HG02943 (cell line): ENCODE data around the gene SPATS1.

ENCODE experiments used
- ATAC-seq: cut with Tn5 transposase; IDR thresholded peaks from one replicate; pipeline ENCODE4 v1.9.1; 2021; ENCODE audit warnings: mild to moderate bottlenecking, low read depth, moderate library complexity; ENCODE audit not compliant: unreplicated experiment

The SPATS1 gene

GRCh38 chr6:44386364-44386928, 44.0 kb downstream of the SPATS1 start:
- no peak for ATAC-seq

GRCh38 chr6:44386929-44387345, 44.5 kb downstream of the SPATS1 start:
- no peak for ATAC-seq

GRCh38 chr6:44387346-44388134, 45.1 kb downstream of the SPATS1 start, which contains the start of gene CDC5L:
TSS of gene CDC5L (plus strand) at chr6:44387706. CDS start at chr6:44387824, 118 bp downstream.
- peak; percentile 89 for ATAC-seq

GRCh38 chr6:44388135-44388487, 45.7 kb downstream of the SPATS1 start:
- no peak for ATAC-seq

- ATAC-seq = no peak
Measured at GRCh38 chr6:44388887-44389286, 46.4 kb downstream of the SPATS1 start.

DNA sequence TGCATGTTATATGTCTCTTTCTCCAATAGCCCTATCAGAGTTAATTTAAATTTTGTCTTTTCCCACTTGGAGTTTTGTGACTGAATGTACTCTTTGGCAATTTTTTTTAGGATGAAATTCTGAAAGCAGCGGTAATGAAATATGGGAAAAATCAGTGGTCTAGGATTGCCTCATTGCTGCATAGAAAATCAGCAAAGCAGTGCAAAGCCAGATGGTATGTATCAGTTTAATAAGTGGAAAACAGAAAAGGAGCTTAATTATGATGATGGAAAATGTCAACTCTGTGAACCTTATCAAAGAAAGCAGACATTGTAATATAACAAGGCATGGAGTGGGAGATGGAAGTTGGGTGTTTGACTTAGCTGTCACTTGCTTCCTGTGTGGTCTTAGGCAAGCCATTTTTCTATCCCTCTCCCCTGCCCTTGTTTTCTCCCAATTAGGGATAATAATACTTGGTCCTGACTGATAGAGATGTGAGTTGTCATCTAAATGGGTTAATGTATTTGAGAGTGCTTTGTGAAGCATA, 47.8 kb downstream of the SPATS1 start:
- ATAC-seq = no peak
